Karpas-422 (cell line): ENCODE measurements around the gene TMTC4. TPM values are rescaled to one million over a fixed set of nuclear protein-coding genes. Genes with fewer than 3 reads are reported as not detected.

Experiments
- DNase-seq: peaks from one replicate; pipeline ENCODE4 v3.0.0-alpha.2; 2015
- H2AFZ ChIP-seq: fragments of 200-600 bp; sonication (generic); 2 replicates; pipeline ENCODE4 v1.6.1; 2014; ENCODE audit warnings: antibody characterized with exemption, low read length, mixed read lengths
- H3K27ac ChIP-seq: fragments of 200-600 bp; sonication (generic); 2 replicates; pipeline ENCODE4 v1.5.1; 2014; ENCODE audit warnings: mild to moderate bottlenecking, low read length, moderate library complexity
- H3K27me3 ChIP-seq: fragments of 200-600 bp; sonication (generic); 2 replicates; pipeline ENCODE4 v1.6.1; 2014; ENCODE audit warnings: low read length, mixed read lengths
- H3K36me3 ChIP-seq: fragments of 200-600 bp; sonication (generic); 2 replicates; pipeline ENCODE4 v1.6.1; 2014; ENCODE audit warnings: low read length, mixed read lengths; ENCODE audit not compliant: insufficient read depth
- H3K4me1 ChIP-seq: fragments of 200-600 bp; sonication (generic); 2 replicates; pipeline ENCODE4 v1.6.1; 2014; ENCODE audit warnings: mild to moderate bottlenecking, low read length, mixed read lengths
- H3K4me2 ChIP-seq: fragments of 200-600 bp; sonication (generic); 2 replicates; pipeline ENCODE4 v1.6.1; 2014; ENCODE audit warnings: low read length, low read depth, mild to moderate bottlenecking; ENCODE audit not compliant: poor library complexity, severe bottlenecking
- H3K4me3 ChIP-seq: fragments of 200-600 bp; sonication (generic); 2 replicates; pipeline ENCODE4 v1.5.1; 2014; ENCODE audit warnings: mild to moderate bottlenecking, antibody characterized with exemption, low read length, mixed read lengths
- H3K79me2 ChIP-seq: fragments of 200-600 bp; sonication (generic); 2 replicates; pipeline ENCODE4 v1.6.1; 2014; ENCODE audit warnings: mild to moderate bottlenecking, low read length, mixed read lengths
- H3K9ac ChIP-seq: fragments of 200-600 bp; sonication (generic); 2 replicates; pipeline ENCODE4 v1.6.0; 2014; ENCODE audit warnings: low read length
- H3K9me2 ChIP-seq: fragments of 200-600 bp; sonication (generic), shearing (Covaris generic); replicated peaks from 2 replicates; pipeline ENCODE4 v1.6.0; 2014; ENCODE audit warnings: mild to moderate bottlenecking, low read length, moderate library complexity; ENCODE audit not compliant: insufficient read depth
- H3K9me3 ChIP-seq: fragments of 300-700, 200-600 bp; sonication (generic); 2 replicates; pipeline ENCODE4 v1.6.1; 2014; ENCODE audit warnings: low read length, mixed read lengths
- H4K20me1 ChIP-seq: fragments of 200-600 bp; sonication (generic); 2 replicates; pipeline ENCODE4 v1.6.1; 2014; ENCODE audit warnings: mild to moderate bottlenecking, antibody characterized with exemption, low read length, low read depth; ENCODE audit not compliant: insufficient read depth
- total RNA-seq: library from RNA; depleted of rRNA; stranded (reverse); fragments of >200 nt; shearing (Covaris generic); gene quantifications from 2 replicates; pipeline ENCODE4 v1.2.3, GENCODE V29; 2014; ENCODE audit warnings: low replicate concordance

Gene TMTC4
- total RNA-seq, 1 experiment from 2014 or later: 62.7 TPM

- Histone ChIP-seq H3K4me2 (no peak overlapping the region), H4K20me1 (no peaks in the 10 kb centered on the region), H3K4me1 (no peaks in the 10 kb centered on the region), H3K79me2 (no peaks in the 10 kb centered on the region), H3K9me3 (no peaks in the 10 kb centered on the region), H3K27me3 (no peaks in the 10 kb centered on the region), H2AFZ (no peak overlapping the region), H3K9me2 (no peaks in the 10 kb centered on the region), H3K36me3 (no peaks in the 10 kb centered on the region), H3K9ac (no peak overlapping the region), H3K27ac (no peak overlapping the region), H3K4me3 (no peak overlapping the region)
- DNase-seq: no peak
These were observed 109.3 kb downstream of the TMTC4 start for GRCh38 chr13:100565286-100565685.

DNA sequence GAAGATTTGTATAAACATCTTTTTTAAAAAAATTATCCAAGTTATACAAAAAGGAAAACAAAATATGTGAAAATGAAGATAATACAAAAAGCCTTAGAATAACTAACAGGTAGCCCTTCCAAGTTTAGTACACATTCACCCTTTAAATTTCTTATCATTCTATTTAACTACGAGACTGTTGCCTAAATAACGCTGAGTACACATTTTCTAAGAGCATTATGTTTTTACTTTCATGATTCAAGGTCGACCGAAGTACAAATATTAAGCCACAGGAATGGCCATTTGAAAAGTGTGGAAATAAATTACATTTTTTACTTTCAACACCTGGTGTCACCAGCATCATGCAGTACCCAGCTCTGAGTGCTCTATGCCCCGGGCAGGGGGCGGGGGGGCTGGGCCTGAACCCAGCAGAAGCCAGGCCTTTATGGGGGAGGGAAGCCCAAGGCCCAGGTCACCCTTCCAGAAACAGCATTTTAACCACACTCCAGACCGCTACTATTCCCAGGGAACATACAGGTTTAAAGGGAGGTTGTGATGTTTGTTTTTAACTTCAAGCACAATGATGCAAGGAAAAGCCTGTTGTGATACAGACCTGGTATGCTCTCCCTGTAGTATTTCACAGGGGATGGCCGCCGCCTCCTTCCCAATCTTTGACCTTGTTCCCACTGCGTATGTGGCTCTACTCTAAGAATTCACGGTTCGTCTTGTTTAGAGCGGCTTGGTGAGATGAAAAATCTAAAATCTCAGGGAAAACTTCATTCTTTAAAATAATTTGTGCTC is 110.0 kb downstream of the TMTC4 start:
- DNase-seq: no peak
- no peaks in the 10 kb centered on the region for H3K79me2 ChIP-seq
- no peaks in the 10 kb centered on the region for H3K27me3 ChIP-seq
- no peak overlapping the region for H3K4me3 ChIP-seq
- no peaks in the 10 kb centered on the region for H4K20me1 ChIP-seq
- no peaks in the 10 kb centered on the region for H3K9me2 ChIP-seq
- H2AFZ ChIP-seq: no peak overlapping the region
- H3K36me3 ChIP-seq: no peaks in the 10 kb centered on the region
- no peaks in the 10 kb centered on the region for H3K9me3 ChIP-seq
- H3K27ac ChIP-seq: no peak overlapping the region
- no peak overlapping the region for H3K4me2 ChIP-seq
- H3K4me1 ChIP-seq: no peaks in the 10 kb centered on the region
- no peak overlapping the region for H3K9ac ChIP-seq

DNA sequence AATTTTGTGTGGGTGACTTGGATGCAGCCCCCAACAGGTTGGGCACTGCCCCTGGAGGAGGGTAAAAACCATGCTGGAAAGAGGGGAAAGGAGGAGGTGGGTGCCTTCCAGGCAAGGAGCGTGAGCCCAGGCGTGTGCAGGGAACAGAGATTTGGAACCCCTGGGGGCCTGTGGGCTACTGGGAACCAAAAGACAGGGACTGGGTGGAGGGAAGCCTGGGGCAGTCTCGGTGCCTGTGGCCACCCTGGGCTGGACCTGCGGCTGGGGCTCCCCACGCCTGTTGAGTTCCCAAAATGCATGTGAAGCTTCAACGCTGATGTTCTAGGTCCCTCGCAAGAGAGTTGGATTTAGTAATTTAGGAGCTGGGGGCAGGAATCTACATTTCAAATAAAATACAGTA is 110.8 kb downstream of the TMTC4 start:
- no peak for DNase-seq
- Histone ChIP-seq H3K9me3 (no peaks in the 10 kb centered on the region), H3K79me2 (no peaks in the 10 kb centered on the region), H3K36me3 (no peaks in the 10 kb centered on the region), H4K20me1 (no peaks in the 10 kb centered on the region), H3K9ac (no peak overlapping the region), H3K4me3 (no peak overlapping the region), H3K4me2 (no peak overlapping the region), H3K27me3 (no peaks in the 10 kb centered on the region), H2AFZ (no peak overlapping the region), H3K9me2 (no peaks in the 10 kb centered on the region), H3K27ac (no peak overlapping the region), H3K4me1 (no peaks in the 10 kb centered on the region)

GRCh38 chr13:100561599-100562204 is 112.9 kb downstream of the TMTC4 start:
- no peak overlapping the region for H3K4me2 ChIP-seq
- no peaks in the 10 kb centered on the region for H3K9me3 ChIP-seq
- H3K9me2 ChIP-seq: no peaks in the 10 kb centered on the region
- H3K79me2 ChIP-seq: no peaks in the 10 kb centered on the region
- no peak for DNase-seq
- H3K4me3 ChIP-seq: no peak overlapping the region
- no peaks in the 10 kb centered on the region for H3K36me3 ChIP-seq
- H3K4me1 ChIP-seq: peaks cover 4% of the 10 kb centered on the region; the same call in 1 of the 2 replicates
- no peaks in the 10 kb centered on the region for H3K27me3 ChIP-seq
- no peak overlapping the region for H3K9ac ChIP-seq
- no peak overlapping the region for H3K27ac ChIP-seq
- no peaks in the 10 kb centered on the region for H4K20me1 ChIP-seq
- H2AFZ ChIP-seq: no peak overlapping the region

DNA sequence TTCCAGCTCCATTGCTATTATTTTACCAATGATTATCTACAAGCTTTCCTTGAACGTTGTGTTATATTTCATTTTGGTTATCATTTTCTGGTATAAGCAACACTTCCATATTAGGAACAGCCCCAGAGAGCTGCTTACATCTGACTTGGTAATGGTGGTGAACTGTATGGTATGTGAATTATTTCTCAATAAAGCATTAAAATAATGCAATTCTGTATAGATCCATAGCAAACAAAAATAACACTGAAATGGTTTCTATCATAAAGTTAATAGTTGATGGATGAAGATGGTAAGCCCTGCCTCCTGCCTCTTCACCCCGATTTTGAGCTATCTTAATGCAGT is 113.5 kb downstream of the TMTC4 start:
- no peak overlapping the region for H3K9ac ChIP-seq
- H3K4me3 ChIP-seq: no peak overlapping the region
- H3K9me2 ChIP-seq: no peaks in the 10 kb centered on the region
- peaks cover 4% of the 10 kb centered on the region; the same call in 1 of the 2 replicates for H3K4me1 ChIP-seq
- H3K27me3 ChIP-seq: no peaks in the 10 kb centered on the region
- no peaks in the 10 kb centered on the region for H3K79me2 ChIP-seq
- H3K9me3 ChIP-seq: no peaks in the 10 kb centered on the region
- H4K20me1 ChIP-seq: no peaks in the 10 kb centered on the region
- no peak for DNase-seq
- H3K4me2 ChIP-seq: no peak overlapping the region
- no peak overlapping the region for H2AFZ ChIP-seq
- H3K36me3 ChIP-seq: no peaks in the 10 kb centered on the region
- no peak overlapping the region for H3K27ac ChIP-seq

- Histone ChIP-seq H4K20me1 (no peaks in the 10 kb centered on the region), H3K27ac (no peak overlapping the region), H3K36me3 (no peaks in the 10 kb centered on the region), H3K9me3 (no peaks in the 10 kb centered on the region), H3K79me2 (no peaks in the 10 kb centered on the region), H3K9me2 (no peaks in the 10 kb centered on the region), H3K4me2 (no peak overlapping the region), H3K9ac (no peak overlapping the region), H3K4me1 (peaks cover 4% of the 10 kb centered on the region; the same call in 1 of the 2 replicates), H2AFZ (no peak overlapping the region), H3K4me3 (no peak overlapping the region), H3K27me3 (no peaks in the 10 kb centered on the region)
- no peak for DNase-seq
These were observed 114.0 kb downstream of the TMTC4 start for GRCh38 chr13:100560498-100561157.

GRCh38 chr13:100559886-100560285 is 114.7 kb downstream of the TMTC4 start:
- H3K4me3 ChIP-seq: no peak overlapping the region
- no peaks in the 10 kb centered on the region for H3K79me2 ChIP-seq
- H3K27ac ChIP-seq: no peak overlapping the region
- DNase-seq: no peak
- H2AFZ ChIP-seq: no peak overlapping the region
- no peak overlapping the region for H3K9ac ChIP-seq
- H3K36me3 ChIP-seq: no peaks in the 10 kb centered on the region
- H3K4me2 ChIP-seq: no peak overlapping the region
- H3K27me3 ChIP-seq: no peaks in the 10 kb centered on the region
- H3K9me3 ChIP-seq: no peaks in the 10 kb centered on the region
- H4K20me1 ChIP-seq: no peaks in the 10 kb centered on the region
- no peaks in the 10 kb centered on the region for H3K9me2 ChIP-seq
- H3K4me1 ChIP-seq: peaks cover 4% of the 10 kb centered on the region; the same call in 1 of the 2 replicates
